GM19328 (cell line): Measurements from ENCODE around the gene SRGAP3.

ENCODE experiments used
- ATAC-seq: cut with Tn5 transposase; IDR thresholded peaks from one replicate; pipeline ENCODE4 v1.9.1; 2021; ENCODE audit warnings: mild to moderate bottlenecking, moderate library complexity; ENCODE audit not compliant: unreplicated experiment

SRGAP3 gene

DNA sequence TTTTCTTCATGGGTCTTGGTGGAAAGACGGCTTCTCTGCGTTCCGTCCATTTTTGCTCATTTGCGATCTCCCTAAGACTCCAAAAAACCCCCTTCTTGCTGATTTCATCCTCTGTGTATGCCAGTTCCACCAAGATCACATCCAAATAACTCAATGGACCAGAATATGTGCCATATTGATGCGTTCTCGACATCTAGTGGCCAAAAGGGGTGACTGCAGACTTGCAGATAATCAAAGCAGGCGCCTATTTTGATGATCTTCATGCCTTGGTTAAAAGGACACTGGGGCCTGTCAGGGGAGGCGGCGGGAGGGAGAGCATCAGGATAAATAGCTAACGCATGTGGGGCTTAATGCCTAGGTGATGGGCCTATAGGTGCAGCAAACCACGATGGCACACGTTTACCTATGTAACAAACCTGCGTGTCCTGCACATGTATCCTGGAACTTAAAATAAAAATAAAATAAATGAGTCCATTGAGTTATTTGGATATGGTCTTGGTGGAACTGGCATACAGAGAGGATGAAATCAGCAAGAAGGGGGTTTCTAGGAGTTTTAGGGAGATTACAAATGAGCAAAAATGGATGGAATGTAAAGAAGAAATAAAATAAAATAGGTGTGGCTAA lies 182.0 kb downstream of the SRGAP3 start:
- ATAC-seq, result no peak

DNA sequence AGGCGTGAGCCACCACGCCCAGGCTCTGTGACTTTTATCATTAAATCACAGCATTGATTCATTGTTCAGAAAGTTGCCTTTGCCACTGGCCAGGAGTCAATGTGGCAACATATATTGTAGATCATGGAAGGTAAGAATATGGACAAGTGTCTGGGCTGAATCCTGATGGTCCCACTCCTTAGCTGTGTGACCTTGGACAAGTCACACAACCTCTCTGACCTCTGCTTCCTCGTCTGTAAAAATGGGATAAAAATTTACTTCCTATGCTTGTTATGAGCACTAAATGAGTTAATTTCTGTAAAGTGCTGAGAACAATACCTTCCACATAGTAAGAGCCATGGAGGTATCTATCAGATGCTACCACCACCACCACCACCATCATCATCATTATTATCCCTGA lies 182.7 kb downstream of the SRGAP3 start:
- no peak for ATAC-seq

DNA sequence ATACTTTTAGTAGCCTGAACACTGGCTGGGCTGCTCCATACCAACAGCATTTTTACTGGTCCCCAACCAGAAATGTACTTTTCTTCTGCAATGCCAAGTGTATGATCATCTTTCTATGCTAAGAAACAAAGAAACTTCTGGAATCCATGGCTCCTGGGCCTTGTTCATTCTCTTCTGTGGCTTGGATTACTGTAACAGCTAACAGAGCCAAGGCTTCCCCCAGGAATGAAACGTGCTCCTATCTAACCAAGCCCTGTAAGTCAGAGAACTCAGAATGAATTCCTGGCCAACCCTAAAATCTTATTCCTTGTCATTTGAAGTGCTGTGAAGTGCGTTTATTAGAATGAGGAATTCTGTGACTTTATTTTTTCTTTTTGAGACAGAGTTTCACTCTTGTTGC lies 183.3 kb downstream of the SRGAP3 start:
- ATAC-seq, result no peak

DNA sequence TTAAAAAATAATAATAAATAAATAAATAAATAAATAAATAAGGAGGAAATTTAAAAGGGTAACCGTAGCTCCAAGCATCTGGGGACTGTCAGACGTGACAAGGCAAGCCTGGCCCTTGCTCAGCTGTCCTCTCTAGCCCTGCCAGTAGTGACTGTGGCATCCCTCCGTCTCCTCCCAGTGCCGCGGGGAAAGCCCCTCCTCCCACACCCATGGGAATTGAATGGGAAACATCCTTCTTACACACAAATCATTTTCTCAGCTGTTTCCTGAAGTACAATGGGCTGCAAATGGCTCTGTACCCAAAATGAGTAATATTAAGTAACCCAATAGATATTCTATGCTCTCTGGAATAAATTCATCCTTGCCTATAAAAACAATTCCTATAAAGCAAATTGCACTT lies 184.6 kb downstream of the SRGAP3 start:
- no peak for ATAC-seq

DNA sequence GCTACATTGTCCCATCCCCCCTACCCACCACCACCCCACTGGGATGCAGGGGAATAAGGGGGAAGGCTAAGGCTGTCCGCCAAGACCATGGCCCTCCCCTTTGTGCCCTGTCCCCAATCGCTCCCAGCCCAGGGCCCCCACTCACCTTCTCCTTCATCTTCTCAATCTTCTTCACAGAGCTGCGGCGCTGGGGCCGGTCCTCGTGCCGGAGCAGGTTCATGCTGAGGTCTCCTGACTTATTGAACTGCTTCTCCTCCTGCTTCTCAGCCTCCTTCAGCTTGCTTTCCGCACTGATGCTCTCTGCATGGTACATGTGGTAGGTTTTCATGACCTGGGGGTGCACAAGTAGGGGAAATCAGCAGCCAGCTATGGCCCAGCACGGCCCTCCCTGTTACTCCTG lies 185.2 kb downstream of the SRGAP3 start:
- no peak for ATAC-seq

DNA sequence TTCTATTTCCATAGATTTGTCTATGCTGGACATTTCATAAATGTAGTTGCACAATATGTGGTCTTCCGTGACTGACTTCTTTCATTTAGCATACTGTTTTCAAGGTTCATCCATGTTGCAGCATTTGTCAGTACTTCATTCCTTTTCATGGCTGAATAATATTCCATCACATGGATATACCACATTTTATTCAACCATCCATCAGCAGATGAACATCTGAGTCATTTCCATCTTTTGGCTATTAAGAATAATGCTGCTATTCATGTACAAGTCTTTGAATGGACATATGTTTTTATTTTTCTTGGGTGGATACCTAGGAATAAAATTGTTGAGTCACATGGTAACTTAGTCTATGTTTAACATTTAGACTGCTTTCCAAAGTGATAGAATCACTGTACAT lies 186.9 kb downstream of the SRGAP3 start:
- no peak for ATAC-seq

DNA sequence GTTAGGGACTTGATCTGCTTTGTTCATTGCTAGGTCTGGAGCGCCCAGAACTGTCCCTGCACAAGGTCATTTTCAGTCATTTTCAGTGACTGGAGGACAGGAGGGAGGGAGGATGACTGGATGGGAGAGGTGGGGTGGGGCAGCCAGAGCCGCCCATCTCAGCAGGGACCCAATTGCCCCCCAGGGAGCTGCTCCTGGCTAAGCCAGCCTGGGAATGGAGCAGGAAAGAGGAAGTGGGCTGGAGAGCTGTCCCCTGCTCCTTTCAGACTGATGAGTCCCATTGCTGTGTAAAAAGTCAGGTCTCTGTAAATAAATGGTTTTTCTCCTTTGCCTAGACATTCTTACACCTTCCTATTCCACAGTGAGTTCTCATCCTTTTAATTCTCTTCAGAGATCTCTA lies 187.8 kb downstream of the SRGAP3 start:
- ATAC-seq, result no peak

DNA sequence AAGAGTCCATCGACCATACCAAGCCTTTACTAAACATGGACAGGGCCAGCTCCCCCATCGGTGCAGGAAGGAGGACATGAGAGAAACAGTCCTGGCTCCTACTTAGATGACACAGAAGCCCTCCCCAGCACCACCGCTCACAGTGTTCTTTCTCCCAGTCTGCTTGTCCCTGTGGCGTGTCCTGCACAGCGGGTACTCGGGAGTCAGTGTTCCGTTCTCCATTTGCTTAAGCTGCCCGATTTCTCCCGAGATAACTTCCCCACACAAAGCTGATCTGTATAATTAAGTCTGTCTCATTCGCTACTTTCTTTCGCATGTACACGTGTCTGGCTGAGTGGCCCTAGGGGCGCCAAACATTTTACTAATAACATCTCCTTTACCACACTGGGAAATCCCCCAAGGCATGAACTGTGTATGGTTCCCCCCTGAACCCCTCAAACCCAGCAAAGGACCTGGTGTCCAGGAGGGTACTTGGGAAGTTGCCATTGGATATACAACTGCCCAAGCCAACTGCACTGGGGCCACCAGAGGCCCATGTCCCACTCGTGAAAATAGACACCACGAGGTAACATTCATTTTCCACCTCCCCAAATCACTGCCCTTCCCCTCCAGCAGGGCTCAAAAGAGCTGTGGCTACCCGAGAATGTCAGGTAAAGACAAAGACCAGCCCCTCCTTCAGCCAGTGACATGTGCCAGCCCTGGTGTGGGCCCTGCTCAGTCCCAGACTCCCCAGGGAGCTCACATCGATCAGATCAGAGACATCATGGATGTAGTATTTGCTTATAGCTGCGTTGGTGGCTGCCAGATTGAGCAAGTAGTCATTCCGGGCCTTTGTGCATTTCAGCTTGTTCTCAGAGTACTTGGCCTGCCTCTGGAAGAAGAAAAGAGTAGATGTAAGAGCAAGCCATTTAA lies 189.7 kb downstream of the SRGAP3 start:
- no peak for ATAC-seq

DNA sequence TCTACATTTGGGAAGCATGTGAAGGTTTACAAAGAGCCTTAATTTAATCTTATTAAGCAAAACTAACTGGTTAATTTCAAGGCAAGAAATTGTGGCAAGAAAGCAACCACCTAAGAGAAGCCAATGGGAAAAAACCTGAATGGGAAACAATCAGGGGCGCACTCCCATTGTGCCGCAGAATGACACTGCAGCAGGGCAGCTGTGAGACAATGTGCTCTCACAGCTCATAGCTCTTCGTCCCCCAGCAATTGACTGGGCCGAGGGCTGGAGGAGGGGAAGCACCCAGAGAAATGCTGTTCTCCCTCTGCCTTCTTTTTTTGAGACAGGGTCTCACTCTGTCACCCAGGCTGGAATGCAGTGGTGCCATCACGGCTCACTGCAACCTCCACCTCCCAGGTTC lies 192.9 kb downstream of the SRGAP3 start:
- no peak for ATAC-seq

DNA sequence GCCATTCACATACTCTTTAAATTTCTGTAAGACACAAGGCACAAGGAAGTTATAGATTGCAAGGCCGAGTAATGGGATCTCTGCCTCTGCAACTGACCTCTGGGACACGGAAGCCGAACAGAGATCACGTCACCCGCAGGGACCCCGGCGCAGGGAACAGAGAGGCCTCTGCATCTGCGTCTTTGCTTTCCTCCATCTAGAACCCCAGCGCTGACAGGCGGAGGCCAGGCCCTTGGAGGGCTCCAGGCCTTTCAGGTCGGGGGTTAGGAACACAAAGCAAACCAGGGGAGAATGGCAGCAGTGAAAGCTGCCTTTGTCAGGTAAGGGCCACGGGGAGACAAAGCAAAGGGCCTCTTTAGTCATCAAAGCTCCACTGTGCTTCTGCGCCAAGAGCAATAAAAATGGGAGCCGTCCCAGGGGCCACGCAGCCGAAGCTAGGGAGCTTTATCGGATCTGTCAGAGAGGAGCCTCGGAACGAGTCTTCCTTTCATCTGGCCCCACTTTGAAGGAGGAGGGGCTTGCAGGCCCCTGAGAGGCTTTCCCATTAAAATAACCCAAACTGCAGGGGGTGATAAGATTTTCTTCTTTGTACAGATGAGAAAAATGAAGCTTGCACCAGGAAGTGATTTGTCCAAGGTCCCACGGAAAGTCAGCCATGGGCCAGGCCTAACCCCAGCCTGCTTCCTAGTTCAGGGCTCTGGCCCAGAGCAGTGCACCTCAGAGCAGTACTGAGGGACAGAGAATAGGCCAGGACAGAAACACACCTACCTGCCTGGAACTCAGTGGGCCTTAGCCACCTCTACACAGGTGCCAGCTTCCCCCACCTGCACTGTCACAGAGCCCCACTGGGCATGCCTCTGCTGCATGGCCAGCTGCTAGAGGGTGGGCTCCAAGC lies 201.7 kb downstream of the SRGAP3 start:
- ATAC-seq, result no peak

DNA sequence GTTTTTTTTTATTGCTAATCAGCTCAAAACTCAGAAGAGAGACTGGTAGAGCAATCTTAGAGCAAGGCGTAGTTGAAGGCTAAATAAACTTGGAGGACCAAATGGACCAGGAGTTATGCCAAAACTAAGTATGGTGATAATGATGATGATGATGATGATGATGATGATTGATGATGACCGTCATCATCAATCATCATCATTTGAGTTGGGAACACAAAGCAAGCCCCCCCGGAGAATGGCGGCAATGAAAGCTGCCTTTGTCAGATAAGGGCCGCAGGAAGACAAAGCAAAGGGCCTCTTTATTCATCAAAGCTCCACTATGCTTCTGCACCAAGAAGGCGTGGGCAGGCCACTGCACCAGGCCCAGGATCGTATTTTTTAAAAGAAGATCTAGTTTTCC lies 204.1 kb downstream of the SRGAP3 start:
- ATAC-seq, result no peak

DNA sequence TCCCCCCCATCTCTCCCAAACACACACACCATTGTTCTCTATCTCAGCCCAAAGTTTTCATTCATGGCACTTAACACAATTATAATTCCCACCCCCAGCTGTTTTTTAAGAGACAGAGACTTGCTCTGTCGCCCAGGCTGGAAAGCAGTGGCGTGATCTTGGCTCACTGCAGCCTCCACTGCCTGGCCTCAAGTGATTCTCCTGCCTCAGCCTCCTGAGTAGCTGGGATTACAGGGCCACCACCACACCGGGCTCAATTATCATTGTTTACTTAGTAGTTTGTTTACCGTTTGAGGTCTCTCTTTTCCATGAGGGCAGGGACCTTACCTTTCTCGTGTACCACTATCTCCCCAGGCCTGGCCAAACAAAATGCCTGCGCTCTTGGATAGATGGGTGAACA lies 206.4 kb downstream of the SRGAP3 start:
- no peak for ATAC-seq

DNA sequence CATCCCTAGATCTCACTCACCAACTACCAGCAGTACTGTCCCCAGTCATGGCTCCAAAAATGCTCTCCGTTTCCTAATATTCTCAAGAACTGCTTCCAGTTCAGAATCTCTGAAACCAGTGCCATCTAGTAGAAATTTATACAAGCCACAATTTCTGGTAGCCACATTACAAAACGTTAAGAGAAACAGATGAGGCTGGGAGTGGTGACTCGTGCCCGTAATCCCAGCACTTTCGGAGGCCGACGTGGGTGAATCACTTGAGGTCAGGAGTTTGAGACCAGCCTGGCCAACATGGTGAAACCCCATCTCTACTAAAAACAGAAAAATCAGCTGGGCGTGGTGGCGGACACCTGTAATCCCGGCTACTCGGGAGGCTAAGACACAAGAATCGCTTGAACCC lies 207.8 kb downstream of the SRGAP3 start:
- no peak for ATAC-seq

DNA sequence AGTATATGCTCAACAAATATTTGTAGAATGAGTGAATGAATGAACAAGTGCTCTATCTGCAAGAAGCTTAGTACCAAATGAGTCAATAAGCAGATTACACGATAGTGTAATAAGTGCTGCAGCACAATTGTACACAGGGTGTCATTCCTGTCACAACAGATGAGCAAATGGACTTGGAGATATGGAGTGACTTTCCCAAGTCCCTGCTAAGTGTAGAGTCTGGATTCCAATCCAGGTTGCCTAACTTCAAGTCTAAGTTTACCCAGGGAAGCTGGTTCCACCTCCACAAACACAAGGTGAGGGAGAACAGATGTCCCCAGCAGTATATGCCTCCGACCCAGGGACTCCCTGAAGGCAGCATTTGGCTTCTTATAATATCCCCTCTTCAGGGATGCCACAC lies 208.4 kb downstream of the SRGAP3 start:
- no peak for ATAC-seq

DNA sequence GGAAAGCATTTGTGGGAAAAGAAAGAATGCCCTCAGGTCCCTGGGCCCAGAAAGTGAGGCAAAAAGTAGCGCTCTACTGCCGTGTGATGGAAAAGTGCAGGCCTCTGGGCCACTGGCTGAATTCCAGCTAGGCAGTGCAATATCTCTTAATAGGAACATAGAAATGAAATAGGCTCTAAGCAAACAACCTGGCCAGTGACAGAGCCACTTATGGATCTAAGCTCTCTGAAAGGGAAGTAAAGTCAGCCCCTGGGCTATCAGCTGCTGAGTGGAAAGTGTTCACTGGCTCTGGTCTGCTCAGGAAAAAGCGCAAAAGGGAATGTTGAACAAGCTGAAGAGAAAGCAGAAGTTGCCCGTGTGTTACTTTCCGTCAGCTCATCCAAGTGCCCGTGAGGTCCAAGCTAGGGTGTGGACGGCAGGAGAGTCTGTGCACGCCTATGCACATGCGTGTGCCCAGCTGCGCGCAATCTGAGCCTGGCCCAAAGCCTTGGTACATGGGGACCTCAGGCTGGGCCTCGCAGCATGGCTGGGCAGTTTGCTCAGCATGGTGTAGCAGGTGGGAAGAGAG lies 212.2 kb downstream of the SRGAP3 start:
- ATAC-seq, result no peak

DNA sequence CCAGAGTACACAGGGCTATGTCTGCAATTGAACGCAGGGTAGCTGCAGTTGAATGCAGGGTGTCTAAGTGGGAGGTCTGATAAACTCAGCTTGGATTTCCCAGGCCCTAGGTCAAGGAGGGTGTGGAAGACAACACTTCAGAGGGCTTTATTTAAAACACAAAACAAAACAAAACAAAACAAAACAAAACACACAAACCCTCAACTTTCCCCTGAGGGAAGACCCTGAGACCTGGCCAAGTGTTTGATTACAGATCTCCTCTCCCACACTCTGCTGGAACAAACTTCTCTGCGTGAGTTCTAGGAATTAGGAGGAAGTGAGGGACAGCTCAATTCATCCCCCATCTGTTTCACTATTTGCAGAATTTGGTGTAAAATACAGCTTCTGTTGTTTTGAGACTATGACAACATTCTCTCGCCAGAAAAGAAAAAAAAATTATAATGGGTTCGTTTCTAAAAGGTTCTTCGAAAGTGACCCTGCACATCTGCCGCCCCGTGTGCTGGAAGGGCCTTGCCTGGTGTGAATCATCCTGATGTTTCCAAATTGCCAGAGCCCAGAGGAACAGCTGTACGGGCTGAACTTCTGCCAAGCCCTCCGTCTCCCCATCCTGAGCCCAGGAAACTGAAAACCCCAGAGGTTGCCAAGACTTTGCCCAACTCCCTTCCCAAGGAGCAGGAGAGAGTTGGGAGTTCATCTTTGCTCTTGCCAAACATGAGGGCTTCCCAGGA lies 212.9 kb downstream of the SRGAP3 start:
- no peak for ATAC-seq

DNA sequence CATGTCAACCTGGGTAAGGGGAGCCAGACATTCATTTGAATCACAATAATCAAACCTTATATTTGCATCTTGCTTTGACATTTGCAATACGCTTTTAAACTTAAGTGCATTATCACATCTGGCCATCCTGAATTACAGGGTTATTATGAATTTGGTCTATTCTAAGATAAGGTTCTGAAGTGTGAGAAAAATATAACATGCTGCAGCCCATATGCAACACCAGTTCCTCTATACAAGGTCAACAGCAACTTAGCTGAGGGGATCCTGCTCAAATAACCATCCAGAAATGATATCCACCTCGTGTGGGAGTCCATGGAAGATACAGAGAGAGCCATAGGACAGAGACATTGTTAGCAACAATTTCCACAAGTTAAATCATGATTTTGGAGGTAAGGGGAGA lies 213.5 kb downstream of the SRGAP3 start:
- ATAC-seq, result no peak

DNA sequence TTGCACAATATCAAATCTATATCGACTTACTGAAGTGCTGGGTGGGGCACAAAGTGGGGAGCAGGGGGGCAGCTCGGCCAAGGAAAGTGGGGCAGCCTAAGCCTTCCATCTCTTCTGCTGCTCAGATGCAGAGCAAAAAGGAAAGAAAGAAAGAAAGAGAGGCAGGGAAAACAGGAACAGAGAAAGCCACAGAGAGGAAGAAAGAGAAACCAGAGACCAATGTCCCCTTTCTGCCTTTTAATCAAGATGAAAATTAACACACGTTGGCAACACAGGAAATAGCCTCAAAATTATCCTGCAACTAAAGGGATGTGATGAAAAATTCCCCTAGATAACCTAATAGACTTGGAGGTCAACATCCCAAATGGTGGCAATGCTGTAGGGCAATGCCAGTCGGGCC lies 214.0 kb downstream of the SRGAP3 start:
- no peak for ATAC-seq

DNA sequence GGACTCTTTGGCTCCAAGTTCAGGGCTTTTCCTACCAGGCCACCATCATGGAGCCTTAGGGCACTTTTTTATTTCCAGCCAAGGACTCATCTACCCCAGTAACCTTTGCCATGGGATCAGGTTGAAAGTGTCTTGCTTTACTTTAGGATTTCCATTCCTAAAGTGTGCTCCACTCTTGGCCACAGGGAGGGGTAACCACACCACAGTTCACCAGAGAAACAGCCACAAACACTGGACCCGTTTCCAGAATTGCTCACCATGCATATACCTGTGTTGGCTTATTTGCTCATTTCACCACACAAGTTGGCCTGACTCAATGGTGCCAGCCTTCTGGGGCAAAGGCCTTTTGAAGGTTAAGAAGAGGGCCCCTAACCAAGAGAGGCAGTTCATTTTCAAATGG lies 215.6 kb downstream of the SRGAP3 start:
- no peak for ATAC-seq

DNA sequence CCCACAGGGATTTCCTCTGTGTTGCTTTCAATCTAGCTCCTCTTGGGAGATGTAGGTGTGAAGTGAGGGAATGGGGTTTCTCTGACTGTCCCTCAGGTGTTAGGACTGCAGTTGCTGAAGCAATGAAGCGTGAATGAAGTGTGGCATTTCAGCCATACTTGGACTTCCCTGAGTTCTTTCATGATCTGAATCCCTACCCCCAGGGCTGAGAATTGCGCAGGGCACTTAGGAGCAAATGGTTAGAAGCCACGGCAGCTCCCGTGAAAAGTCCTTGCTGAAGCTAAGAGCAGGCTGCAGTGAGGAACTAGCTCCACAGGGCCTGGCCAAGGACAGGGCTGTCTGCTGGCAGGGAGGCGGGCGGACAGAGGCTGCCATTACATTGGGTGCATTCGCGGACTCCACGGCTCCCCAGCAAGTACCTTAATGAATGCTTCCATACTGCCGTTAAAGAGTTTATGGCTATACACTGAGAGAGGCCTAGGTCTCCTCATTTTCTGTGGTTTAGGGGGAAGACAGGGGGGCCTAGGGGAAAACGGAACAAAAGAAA lies 217.1 kb downstream of the SRGAP3 start:
- ATAC-seq, result no peak
